Osteoblast (primary cell): ENCODE results near the gene CHST11. TPM values are rescaled to one million over a fixed set of nuclear protein-coding genes. Genes with fewer than 3 reads are reported as not detected.

ENCODE experiments used
- DNase-seq: peaks from one replicate; pipeline ENCODE4 v3.0.0; 2011; ENCODE audit warnings: low spot score, mixed read lengths; ENCODE audit not compliant: insufficient read length; ENCODE audit errors: missing footprints
- H2AFZ ChIP-seq: 2 replicates; pipeline ENCODE4 v1.6.0; 2011; ENCODE audit warnings: mild to moderate bottlenecking, low read length
- H3K27ac ChIP-seq: 2 replicates; pipeline ENCODE4 v1.5.1; 2011; ENCODE audit warnings: mild to moderate bottlenecking, low read depth, low read length, moderate library complexity
- H3K27me3 ChIP-seq: 2 replicates; pipeline ENCODE4 v1.6.0; 2012; ENCODE audit warnings: mild to moderate bottlenecking, control low read depth, inconsistent platforms, low read length, moderate library complexity; ENCODE audit not compliant: insufficient read depth
- H3K36me3 ChIP-seq: 2 replicates; pipeline ENCODE4 v1.5.1; 2011; ENCODE audit warnings: mild to moderate bottlenecking, low read length, control low read depth, moderate library complexity; ENCODE audit not compliant: insufficient read depth
- H3K4me1 ChIP-seq: 2 replicates; pipeline ENCODE4 v1.5.1; 2011; ENCODE audit warnings: mild to moderate bottlenecking, low read length, control low read depth, moderate library complexity; ENCODE audit not compliant: insufficient read depth
- H3K4me2 ChIP-seq: 2 replicates; pipeline ENCODE4 v1.6.0; 2011; ENCODE audit warnings: mild to moderate bottlenecking, low read length; ENCODE audit not compliant: insufficient read depth
- H3K4me3 ChIP-seq: fragments of 200-600 bp; sonication (generic); 3 replicates; pipeline ENCODE4 v1.5.1; 2012; ENCODE audit warnings: mild to moderate bottlenecking, low read length, inconsistent platforms; ENCODE audit not compliant: insufficient read depth
- H3K79me2 ChIP-seq: 2 replicates; pipeline ENCODE4 v1.6.0; 2012; ENCODE audit warnings: mild to moderate bottlenecking, low read length, control low read depth, inconsistent platforms; ENCODE audit not compliant: insufficient read depth
- H3K9me3 ChIP-seq: 2 replicates; pipeline ENCODE4 v1.5.1; 2011; ENCODE audit warnings: low read depth, low read length, control low read depth
- H4K20me1 ChIP-seq: 2 replicates; pipeline ENCODE4 v1.6.0; 2012; ENCODE audit warnings: mild to moderate bottlenecking, low read length, control low read depth; ENCODE audit not compliant: insufficient read depth
- total RNA-seq: library from RNA; depleted of rRNA; stranded (reverse); fragments of >200 nt; gene quantifications from 2 replicates; pipeline ENCODE4 v1.2.3, GENCODE V29; 2012
- TF ChIP-seq, protein P1 (sequence below): IDR thresholded peaks from 2 replicates; pipeline ENCODE4 v1.5.1; 2011; ENCODE audit warnings: mild to moderate bottlenecking, low read depth, low read length, moderate library complexity; ENCODE audit errors: extremely low read depth

CHST11 gene
- total RNA-seq, 1 donor: 24.6 TPM

- Histone ChIP-seq H4K20me1 (peaks cover 4% of the 10 kb centered on the region), H2AFZ (no peak overlapping the region), H3K4me1 (peaks cover 48% of the 10 kb centered on the region), H3K4me2 (peak overlapping the region; percentile 72), H3K79me2 (peaks cover 55% of the 10 kb centered on the region), H3K4me3 (peak overlapping the region; percentile 36), H3K27ac (peak overlapping the region; percentile 90), H3K36me3 (no peaks in the 10 kb centered on the region), H3K27me3 (no peaks in the 10 kb centered on the region), H3K9me3 (no peaks in the 10 kb centered on the region)
- DNase-seq: peak; percentile 87
- TF ChIP-seq, protein P1, sequence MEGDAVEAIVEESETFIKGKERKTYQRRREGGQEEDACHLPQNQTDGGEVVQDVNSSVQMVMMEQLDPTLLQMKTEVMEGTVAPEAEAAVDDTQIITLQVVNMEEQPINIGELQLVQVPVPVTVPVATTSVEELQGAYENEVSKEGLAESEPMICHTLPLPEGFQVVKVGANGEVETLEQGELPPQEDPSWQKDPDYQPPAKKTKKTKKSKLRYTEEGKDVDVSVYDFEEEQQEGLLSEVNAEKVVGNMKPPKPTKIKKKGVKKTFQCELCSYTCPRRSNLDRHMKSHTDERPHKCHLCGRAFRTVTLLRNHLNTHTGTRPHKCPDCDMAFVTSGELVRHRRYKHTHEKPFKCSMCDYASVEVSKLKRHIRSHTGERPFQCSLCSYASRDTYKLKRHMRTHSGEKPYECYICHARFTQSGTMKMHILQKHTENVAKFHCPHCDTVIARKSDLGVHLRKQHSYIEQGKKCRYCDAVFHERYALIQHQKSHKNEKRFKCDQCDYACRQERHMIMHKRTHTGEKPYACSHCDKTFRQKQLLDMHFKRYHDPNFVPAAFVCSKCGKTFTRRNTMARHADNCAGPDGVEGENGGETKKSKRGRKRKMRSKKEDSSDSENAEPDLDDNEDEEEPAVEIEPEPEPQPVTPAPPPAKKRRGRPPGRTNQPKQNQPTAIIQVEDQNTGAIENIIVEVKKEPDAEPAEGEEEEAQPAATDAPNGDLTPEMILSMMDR: no peak
These were observed 121.7 kb downstream of the CHST11 start for GRCh38 chr12:104578453-104578852.

GRCh38 chr12:104579718-104580495 lies 123.2 kb downstream of the CHST11 start:
- H3K27me3 ChIP-seq: no peaks in the 10 kb centered on the region
- peak overlapping the region; percentile 3 for H2AFZ ChIP-seq
- H4K20me1 ChIP-seq: peaks cover 4% of the 10 kb centered on the region
- peak overlapping the region; percentile 90 for H3K27ac ChIP-seq
- H3K4me1 ChIP-seq: peaks cover 47% of the 10 kb centered on the region
- TF ChIP-seq, protein P1: no peak
- H3K9me3 ChIP-seq: no peaks in the 10 kb centered on the region
- DNase-seq: no peak
- H3K79me2 ChIP-seq: peaks cover 63% of the 10 kb centered on the region
- no peaks in the 10 kb centered on the region for H3K36me3 ChIP-seq
- peak overlapping the region; percentile 29 for H3K4me2 ChIP-seq
- H3K4me3 ChIP-seq: no peak overlapping the region

DNA sequence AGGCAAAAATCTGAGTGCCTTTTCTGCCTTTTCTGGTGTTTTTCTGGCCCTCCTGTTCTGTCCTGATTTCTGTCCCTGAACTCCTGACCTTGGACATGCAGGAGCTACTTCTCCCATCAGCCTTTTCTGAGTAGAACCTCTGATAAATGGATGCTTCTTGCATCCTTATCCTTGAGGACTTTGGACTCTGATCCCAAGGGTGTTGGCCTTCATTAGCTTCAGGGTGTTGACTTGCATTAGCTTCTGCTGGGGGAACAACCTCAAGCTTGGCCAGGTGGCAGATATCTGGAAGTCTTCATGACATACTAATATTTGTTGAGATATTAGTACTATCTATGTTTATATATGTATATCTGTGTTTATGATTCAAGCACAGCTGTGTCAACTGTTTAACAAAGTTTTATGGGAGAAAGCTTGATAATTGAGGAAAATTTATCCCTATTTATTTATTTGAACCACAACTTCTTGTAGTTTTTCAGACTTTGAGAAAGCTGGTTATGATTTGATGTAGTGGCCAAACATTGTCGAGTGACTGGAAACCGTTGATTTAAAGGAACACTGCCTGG lies 124.3 kb downstream of the CHST11 start:
- Histone ChIP-seq H3K4me2 (no peak overlapping the region), H4K20me1 (no peaks in the 10 kb centered on the region), H2AFZ (no peak overlapping the region), H3K79me2 (peaks cover 63% of the 10 kb centered on the region), H3K9me3 (no peaks in the 10 kb centered on the region), H3K27me3 (no peaks in the 10 kb centered on the region), H3K4me1 (peaks cover 40% of the 10 kb centered on the region), H3K36me3 (no peaks in the 10 kb centered on the region), H3K27ac (no peak overlapping the region), H3K4me3 (no peak overlapping the region)
- DNase-seq: no peak
- TF ChIP-seq, protein P1: no peak

GRCh38 chr12:104582739-104583138 lies 126.0 kb downstream of the CHST11 start:
- H3K36me3 ChIP-seq: no peaks in the 10 kb centered on the region
- H3K4me3 ChIP-seq: no peak overlapping the region
- no peaks in the 10 kb centered on the region for H4K20me1 ChIP-seq
- no peak for DNase-seq
- H3K27me3 ChIP-seq: no peaks in the 10 kb centered on the region
- peaks cover 24% of the 10 kb centered on the region for H3K4me1 ChIP-seq
- no peak overlapping the region for H3K4me2 ChIP-seq
- no peaks in the 10 kb centered on the region for H3K9me3 ChIP-seq
- TF ChIP-seq, protein P1: no peak
- no peak overlapping the region for H3K27ac ChIP-seq
- peaks cover 67% of the 10 kb centered on the region for H3K79me2 ChIP-seq
- no peak overlapping the region for H2AFZ ChIP-seq
